Measurements from ENCODE around the gene GNAO1.

The GNAO1 gene

GRCh38 chr16:56351481-56351880 lies 160.2 kb downstream of the GNAO1 start:
- no peak for DNase-seq

GRCh38 chr16:56352351-56353053 lies 161.2 kb downstream of the GNAO1 start:
- no peak for DNase-seq

- DNase-seq, result no peak
Observed at GRCh38 chr16:56353054-56353921, 162.0 kb downstream of the GNAO1 start.

GRCh38 chr16:56354016-56354415 lies 162.7 kb downstream of the GNAO1 start:
- no peak for DNase-seq

- DNase-seq, result no peak
Observed at GRCh38 chr16:56354746-56355145, 163.5 kb downstream of the GNAO1 start.

GRCh38 chr16:56355221-56355620 lies 163.9 kb downstream of the GNAO1 start:
- no peak for DNase-seq

- peak; percentile 59 for DNase-seq
Observed at GRCh38 chr16:56355786-56356275, 164.5 kb downstream of the GNAO1 start.

- DNase-seq, result peak; percentile 86
Observed at GRCh38 chr16:56356276-56357240, 165.3 kb downstream of the GNAO1 start.

GRCh38 chr16:56357241-56357764 lies 166.0 kb downstream of the GNAO1 start:
- DNase-seq, result peak; percentile 17

GRCh38 chr16:56357765-56358322 lies 166.6 kb downstream of the GNAO1 start:
- no peak for DNase-seq

- no peak for DNase-seq
Observed at GRCh38 chr16:56360117-56361008, 169.1 kb downstream of the GNAO1 start.

GRCh38 chr16:56362057-56362655 lies 170.9 kb downstream of the GNAO1 start:
- no peak for DNase-seq

- no peak for DNase-seq
Observed at GRCh38 chr16:56362706-56363105, 171.4 kb downstream of the GNAO1 start.

GRCh38 chr16:56363181-56363716 lies 172.0 kb downstream of the GNAO1 start:
- no peak for DNase-seq

GRCh38 chr16:56363781-56364565 lies 172.7 kb downstream of the GNAO1 start:
- DNase-seq, result no peak

- DNase-seq, result no peak
Observed at GRCh38 chr16:56364865-56365264, 173.6 kb downstream of the GNAO1 start.

GRCh38 chr16:56365552-56365951 lies 174.3 kb downstream of the GNAO1 start:
- DNase-seq, result no peak

GRCh38 chr16:56366945-56367344 lies 175.7 kb downstream of the GNAO1 start:
- DNase-seq, result no peak

GRCh38 chr16:56367764-56368163 lies 176.5 kb downstream of the GNAO1 start:
- DNase-seq, result no peak

GRCh38 chr16:56368545-56368944 lies 177.3 kb downstream of the GNAO1 start:
- no peak for DNase-seq
